ENCODE measurements around the gene RABGAP1L.

Gene RABGAP1L

DNA sequence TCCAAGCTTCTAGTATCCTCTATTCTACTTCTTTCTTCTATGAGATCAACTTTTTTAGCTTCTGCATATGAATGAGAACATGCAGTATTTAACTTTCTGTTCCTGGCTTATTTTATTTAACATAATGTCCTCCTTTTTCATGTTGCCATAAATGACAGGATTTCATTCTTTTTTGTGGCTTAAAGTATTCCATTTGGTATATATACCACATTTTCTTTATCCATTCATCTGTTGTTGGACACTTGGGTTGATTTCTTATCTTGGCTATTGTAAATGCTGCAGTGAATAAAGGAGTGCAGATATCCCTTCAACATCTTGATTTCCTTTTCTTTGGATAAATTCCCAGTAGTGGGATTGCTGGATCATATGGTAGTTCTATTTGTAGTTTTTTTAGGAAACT is 498.1 kb downstream of the RABGAP1L start (continued):
- TF ChIP-seq, protein P1, sequence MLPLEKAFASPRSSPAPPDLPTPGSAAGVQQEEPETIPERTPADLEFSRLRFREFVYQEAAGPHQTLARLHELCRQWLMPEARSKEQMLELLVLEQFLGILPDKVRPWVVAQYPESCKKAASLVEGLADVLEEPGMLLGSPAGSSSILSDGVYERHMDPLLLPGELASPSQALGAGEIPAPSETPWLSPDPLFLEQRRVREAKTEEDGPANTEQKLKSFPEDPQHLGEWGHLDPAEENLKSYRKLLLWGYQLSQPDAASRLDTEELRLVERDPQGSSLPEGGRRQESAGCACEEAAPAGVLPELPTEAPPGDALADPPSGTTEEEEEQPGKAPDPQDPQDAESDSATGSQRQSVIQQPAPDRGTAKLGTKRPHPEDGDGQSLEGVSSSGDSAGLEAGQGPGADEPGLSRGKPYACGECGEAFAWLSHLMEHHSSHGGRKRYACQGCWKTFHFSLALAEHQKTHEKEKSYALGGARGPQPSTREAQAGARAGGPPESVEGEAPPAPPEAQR (tag by site-specific recombination; IDR thresholded peaks at IDR 0.05), result no peak
- TF ChIP-seq TCF7L2 (IDR thresholded peaks at IDR 0.05; ENCODE audit: borderline replicate concordance, low read depth, low read length) (no peak), ZNF350 (tag by site-specific recombination; IDR thresholded peaks at IDR 0.05) (no peak), HIC1 (tag by site-specific recombination; IDR thresholded peaks at IDR 0.05) (no peak)

- Histone ChIP-seq H3K9me3 (ENCODE audit: control insufficient read depth, insufficient read depth, low read depth, low read length) (no peaks in the 10 kb centered on the region), H3K4me3 (ENCODE audit: low read depth, low read length) (no peak overlapping the region), H3K27ac (ENCODE audit: extremely low read depth, low read depth, low read length) (no peak overlapping the region), H3K36me3 (ENCODE audit: control insufficient read depth in 2 of 2, insufficient read depth in 1 of 2, low read length in 2 of 2) (no peaks in the 10 kb centered on the region), H3K4me1 (ENCODE audit: control insufficient read depth, insufficient read depth, low read length) (no peaks in the 10 kb centered on the region)
- POLR2A ChIA-PET, result no interaction called here
- CTCF ChIA-PET, result interaction anchor here (0.6 kb wide), 1 partner anchor 86 kb away, joined by 4 read pairs; no protein-coding TSS in a partner anchor
- TF ChIP-seq ZNF37A (tag by site-specific recombination; IDR thresholded peaks at IDR 0.05) (no peak), ZNF146 (tag by site-specific recombination; IDR thresholded peaks at IDR 0.05) (no peak), ZNF624 (tag by site-specific recombination; IDR thresholded peaks at IDR 0.05) (no peak), ZNF677 (tag by site-specific recombination; IDR thresholded peaks at IDR 0.05) (peak; percentile 78), IKZF3 (tag by site-specific recombination; IDR thresholded peaks at IDR 0.05) (no peak), ZNF174 (tag by site-specific recombination; IDR thresholded peaks at IDR 0.05) (no peak), ZNF221 (tag by site-specific recombination; IDR thresholded peaks at IDR 0.05; ENCODE audit: borderline replicate concordance) (no peak)
These were observed 498.6 kb downstream of the RABGAP1L start for GRCh38 chr1:174657893-174658292.

GRCh38 chr1:174659823-174660222 is 500.5 kb downstream of the RABGAP1L start:
- no peaks in the 10 kb centered on the region for H3K36me3 ChIP-seq (ENCODE audit: control insufficient read depth in 2 of 2, insufficient read depth in 1 of 2, low read length in 2 of 2)
- no peak overlapping the region for H3K27ac ChIP-seq (ENCODE audit: extremely low read depth, low read depth, low read length)
- H3K4me3 ChIP-seq (ENCODE audit: low read depth, low read length), result no peak overlapping the region
- ChIA-PET POLR2A (no interaction called here), CTCF (no interaction called here)
- TF ChIP-seq SCRT1 (tag by site-specific recombination; IDR thresholded peaks at IDR 0.05; ENCODE audit: borderline replicate concordance) (peak; percentile 52; the same call in 1 of the 2 replicates), SCRT2 (tag by site-specific recombination; IDR thresholded peaks at IDR 0.05) (peak; percentile 67), ZNF280D (tag by site-specific recombination; IDR thresholded peaks at IDR 0.05) (no peak)
- no peaks in the 10 kb centered on the region for H3K4me1 ChIP-seq (ENCODE audit: control insufficient read depth, insufficient read depth, low read length)
- H3K9me3 ChIP-seq (ENCODE audit: control insufficient read depth, insufficient read depth, low read depth, low read length), result no peaks in the 10 kb centered on the region

- H3K9me3 ChIP-seq (ENCODE audit: control insufficient read depth, insufficient read depth, low read depth, low read length), result no peaks in the 10 kb centered on the region
- TF ChIP-seq ZNF112 (tag by site-specific recombination; IDR thresholded peaks at IDR 0.05) (no peak), KLF10 (tag by site-specific recombination; IDR thresholded peaks at IDR 0.05) (no peak), ZNF398 (tag by site-specific recombination; IDR thresholded peaks at IDR 0.05) (no peak), ZNF501 (tag by site-specific recombination; IDR thresholded peaks at IDR 0.05) (no peak)
- CTCF ChIA-PET, result interaction anchor here (0.7 kb wide), 1 partner anchor 1882 kb away, joined by 3 read pairs; no protein-coding TSS in a partner anchor
- H3K27ac ChIP-seq (ENCODE audit: extremely low read depth, low read depth, low read length), result no peak overlapping the region
- H3K4me1 ChIP-seq (ENCODE audit: control insufficient read depth, insufficient read depth, low read length), result no peaks in the 10 kb centered on the region
- POLR2A ChIA-PET, result no interaction called here
- H3K4me3 ChIP-seq (ENCODE audit: low read depth, low read length), result no peak overlapping the region
- no peaks in the 10 kb centered on the region for H3K36me3 ChIP-seq (ENCODE audit: control insufficient read depth in 2 of 2, insufficient read depth in 1 of 2, low read length in 2 of 2)
These were observed 501.2 kb downstream of the RABGAP1L start for GRCh38 chr1:174660476-174660875.

Measured in HEK293 (cell line).